HG03439 (cell line): Measurements from ENCODE around the gene TTC9B.

Source experiments
- ATAC-seq: cut with Tn5 transposase; IDR thresholded peaks from one replicate; pipeline ENCODE4 v1.9.1; 2021; ENCODE audit warnings: mild to moderate bottlenecking, moderate library complexity; ENCODE audit not compliant: unreplicated experiment

TTC9B gene

GRCh38 chr19:40217934-40218890 lies at the start of gene TTC9B:
Gene TTC9B, minus strand, starts transcription at chr19:40218384. Its CDS starts 3 bp downstream, at chr19:40218381.
- no peak for ATAC-seq

DNA sequence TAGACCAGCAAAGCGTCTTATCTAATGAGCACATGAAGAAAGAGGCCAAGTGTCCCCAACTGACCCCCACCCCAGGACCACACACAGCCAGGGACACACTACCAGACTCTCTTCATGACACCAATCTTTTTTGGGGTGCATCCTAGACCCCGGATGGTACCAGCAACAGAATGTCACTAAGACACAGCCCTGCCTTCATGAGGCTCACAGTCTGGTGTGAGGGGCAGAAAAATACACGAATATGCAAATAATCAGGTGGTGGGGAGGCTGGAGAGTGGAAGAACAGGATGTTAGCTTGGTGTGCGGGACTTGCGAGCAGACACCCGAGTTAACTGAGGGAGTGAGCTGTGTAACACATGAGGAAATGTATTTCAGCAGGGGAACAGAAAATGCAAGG lies 49.4 kb upstream of the TTC9B start:
- no peak for ATAC-seq

- no peak for ATAC-seq
Observed at GRCh38 chr19:40266912-40267600, 48.9 kb upstream of the TTC9B start.

- no peak for ATAC-seq
Observed at GRCh38 chr19:40266119-40266518, 47.9 kb upstream of the TTC9B start.

GRCh38 chr19:40265763-40266099 lies 47.5 kb upstream of the TTC9B start:
- no peak for ATAC-seq

DNA sequence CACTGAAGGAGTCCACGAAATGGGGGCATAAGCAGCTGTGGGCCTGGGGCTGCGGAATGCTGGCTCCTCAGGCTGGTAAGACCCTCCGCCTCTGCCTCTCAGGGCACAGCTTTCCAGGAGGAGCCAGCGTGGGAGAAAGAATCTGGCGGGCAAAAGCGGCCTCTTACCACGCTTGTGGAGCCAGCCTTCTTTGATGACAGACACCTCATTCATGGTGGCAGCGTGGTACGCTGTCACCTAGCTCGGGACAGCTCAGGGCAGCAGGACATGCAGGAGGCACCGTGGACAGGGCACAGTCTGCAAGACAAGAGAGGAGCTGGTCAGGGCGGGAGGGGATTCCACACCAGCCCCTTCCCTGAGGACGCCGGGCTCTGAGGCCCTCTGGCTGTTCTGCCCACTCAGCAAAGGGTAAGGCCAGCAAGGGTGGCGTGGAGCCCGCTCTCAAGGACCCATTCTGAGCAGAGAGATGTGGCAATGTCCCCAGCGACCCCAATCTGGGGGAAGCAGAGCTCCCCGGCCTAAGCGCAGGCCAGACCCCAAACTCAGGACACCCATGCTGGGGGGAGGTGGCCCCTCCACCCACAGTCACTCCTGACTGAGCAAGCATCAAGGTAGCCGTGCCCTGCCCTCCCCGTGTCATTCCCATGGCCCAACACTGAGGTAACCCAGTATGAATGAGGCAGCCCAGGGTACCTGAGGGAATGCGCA lies 47.0 kb upstream of the TTC9B start:
- no peak for ATAC-seq

GRCh38 chr19:40264314-40265054 lies 46.3 kb upstream of the TTC9B start:
- no peak for ATAC-seq

DNA sequence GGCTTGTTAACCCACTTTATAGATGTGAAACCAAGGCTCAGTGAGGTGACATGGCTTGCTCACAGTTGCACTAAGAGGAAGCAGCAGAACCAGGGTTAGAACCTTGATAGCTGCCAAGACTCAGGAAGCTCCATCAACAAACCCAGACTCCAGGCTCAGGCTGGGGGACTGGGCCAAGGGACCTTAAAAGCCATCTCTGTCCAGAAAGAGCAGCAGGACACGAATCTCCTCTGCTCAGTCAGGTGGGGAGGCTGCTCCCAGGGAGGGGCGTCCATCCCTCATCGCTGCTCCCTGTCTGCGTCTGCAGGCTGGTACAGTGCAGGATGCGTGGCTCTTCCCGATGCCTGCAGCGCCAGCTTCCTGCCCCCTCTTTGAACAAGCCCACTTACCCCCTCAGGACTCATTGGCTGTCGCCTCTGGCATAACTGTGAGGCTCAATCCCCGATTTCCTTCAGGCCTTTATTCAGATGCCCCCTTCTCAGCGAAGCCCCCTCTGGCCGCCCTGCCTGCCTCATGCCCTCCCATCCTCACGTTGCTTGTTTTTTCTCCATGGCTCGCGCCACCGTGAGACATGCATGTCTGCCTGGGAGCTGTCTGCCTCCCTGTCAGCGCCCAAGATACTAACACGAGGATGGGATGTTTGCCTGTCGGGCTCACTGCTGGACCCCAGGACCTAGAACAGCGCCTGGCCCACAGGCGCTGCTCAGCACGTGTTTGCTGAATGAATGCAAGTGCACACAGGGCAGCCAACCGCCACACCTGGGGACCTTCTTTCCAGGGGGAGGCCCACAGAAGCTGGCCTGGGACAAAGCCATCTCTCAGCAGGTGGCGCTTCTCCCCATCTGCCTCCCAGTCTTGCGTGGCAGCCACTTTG lies 45.5 kb upstream of the TTC9B start:
- ATAC-seq = no peak

DNA sequence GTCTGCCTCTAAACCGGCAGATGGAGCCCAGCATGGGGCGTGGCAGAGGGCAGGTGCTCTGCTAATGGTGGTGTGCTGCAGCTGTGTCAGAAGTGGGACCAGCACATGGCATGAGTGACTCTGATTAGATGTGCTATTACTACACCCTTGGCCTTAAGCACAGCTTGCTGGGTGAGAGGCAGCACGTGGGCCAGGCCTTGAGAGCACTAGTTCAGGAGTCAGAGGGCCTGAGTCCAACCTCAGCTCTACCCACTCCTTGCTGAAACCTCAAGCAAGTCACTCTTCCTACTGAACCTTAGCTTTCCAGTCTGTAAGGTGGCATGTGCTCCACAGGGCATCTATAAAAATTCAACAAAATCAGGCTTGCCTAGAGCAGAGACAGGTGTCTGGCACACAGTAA lies 44.2 kb upstream of the TTC9B start:
- ATAC-seq = no peak

GRCh38 chr19:40261631-40262030 lies 43.4 kb upstream of the TTC9B start:
- no peak for ATAC-seq

DNA sequence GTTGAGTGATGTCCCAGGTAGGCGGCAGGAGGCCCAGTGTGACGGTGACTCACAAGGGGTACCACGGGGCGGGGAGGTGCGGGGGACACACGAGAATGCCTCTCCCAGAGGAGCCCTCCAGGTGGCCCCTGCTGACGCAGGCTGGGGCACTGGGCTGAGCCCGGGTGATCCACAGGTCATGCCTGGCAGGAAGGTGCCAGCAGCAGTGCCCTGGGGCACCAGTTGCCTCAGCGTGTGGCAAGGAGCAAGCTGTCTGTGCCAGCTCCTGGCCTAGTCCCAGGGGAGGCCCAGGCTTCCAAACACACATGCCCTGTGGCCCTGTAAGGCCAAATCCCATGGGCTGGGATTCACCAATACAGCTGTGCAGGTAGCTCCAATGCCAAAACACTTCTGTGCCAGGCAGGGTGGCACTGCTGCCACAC lies 38.9 kb upstream of the TTC9B start:
- ATAC-seq = no peak

GRCh38 chr19:40256512-40256911 lies 38.3 kb upstream of the TTC9B start:
- no peak for ATAC-seq

DNA sequence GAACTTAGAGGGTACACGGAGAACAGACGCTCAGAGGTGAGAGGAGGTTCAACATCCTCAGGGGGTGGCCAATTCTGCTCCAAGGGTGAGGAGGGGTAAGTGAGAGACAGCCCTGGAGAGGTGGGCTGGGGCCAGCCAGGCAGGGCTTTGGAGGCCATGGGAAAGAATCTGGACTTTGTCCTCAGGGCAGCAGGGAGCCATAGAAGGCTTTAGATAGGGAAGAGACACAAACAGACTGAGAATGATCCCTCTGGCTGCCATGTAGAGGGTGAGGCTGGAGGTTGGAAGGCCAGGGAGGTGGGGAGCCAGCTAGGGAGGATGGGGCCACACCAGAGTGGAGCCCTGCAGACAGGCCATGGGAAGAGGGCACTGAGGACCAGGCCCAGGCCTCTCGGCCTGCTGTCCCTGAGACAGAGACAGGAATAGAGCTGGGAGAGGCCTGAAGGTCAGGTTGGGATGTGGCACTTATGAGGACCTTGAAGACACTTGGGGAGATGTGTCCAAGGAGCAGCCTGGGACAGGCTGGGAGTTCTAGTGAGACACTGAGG lies 37.5 kb upstream of the TTC9B start:
- ATAC-seq = no peak

DNA sequence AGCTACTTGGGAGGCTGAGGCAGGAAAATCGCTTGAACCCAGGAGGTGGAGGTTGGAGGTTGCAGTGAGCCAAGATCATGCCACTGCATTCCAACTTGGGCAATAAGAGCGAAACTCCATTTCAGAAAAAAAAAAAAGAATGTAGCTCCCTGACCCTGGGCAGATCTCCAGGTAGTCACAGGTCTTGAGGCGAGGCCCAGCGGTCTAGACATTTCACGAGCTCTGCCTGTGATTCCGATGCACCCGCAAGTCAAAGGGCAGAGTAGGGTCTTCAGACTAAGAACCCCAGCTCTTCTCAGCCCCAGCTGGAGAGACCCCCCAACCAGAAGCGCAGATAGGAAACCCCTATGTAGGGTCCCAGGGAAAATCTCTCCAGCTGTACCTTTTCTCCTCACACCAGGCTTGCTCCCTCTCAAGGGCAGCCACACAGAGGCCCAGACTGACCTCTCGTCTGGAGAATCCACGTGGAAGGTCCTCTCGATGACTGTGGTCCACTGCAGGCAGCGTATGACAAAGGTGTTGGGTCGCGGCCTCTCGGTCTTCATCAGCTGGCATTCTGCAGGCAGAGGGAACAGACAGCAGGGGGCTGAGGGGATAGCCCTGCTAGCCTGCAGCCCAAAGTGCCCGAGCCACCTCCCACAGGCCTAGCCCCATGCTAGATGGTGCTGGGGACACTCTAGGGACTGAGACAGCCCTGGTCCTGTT lies 36.7 kb upstream of the TTC9B start:
- ATAC-seq = no peak

DNA sequence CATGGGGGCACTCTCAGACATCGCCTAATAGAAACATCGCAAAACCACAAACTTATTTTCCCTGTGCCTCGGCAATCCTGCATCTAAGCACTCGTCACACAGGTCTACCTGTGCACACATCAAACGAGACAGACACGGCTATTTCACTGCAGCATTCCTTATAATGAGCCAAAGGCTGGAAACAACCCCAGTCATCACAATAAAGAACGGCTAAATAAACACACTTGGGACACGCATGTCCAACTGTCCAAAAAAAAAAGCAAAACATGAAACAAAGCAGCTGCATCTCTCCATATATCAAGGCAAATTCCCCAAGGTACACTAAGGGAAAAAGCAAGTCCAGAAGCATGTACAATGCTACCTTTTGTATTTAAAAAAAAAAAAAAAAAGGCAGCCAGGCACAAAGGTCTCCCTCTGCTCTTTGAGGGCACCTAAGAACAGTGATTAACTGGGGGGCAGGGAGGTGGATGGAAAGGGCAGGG lies 35.5 kb upstream of the TTC9B start:
- no peak for ATAC-seq

- no peak for ATAC-seq
Observed at GRCh38 chr19:40252395-40252794, 34.2 kb upstream of the TTC9B start.

DNA sequence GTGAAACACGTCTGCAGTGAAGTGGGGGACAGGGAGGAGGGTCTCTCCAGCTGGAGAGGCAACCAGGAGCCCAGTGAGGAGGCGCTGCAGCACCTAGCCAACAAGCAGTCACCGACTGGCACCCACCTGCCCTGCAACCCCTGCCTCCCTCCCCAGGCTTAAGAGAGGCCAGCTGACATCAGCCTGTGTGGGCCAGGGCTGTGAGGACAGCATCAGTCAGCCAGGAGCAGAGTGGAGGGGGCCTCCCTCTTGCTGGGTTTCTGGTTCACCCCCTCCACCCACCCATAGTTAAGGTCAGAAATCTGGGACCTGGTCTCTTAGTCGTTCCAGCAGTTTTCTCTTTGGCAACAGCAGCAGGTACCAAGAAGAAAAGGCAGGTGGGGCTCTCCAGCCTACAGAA lies 33.8 kb upstream of the TTC9B start:
- no peak for ATAC-seq

GRCh38 chr19:40251244-40251643 lies 33.1 kb upstream of the TTC9B start:
- no peak for ATAC-seq

DNA sequence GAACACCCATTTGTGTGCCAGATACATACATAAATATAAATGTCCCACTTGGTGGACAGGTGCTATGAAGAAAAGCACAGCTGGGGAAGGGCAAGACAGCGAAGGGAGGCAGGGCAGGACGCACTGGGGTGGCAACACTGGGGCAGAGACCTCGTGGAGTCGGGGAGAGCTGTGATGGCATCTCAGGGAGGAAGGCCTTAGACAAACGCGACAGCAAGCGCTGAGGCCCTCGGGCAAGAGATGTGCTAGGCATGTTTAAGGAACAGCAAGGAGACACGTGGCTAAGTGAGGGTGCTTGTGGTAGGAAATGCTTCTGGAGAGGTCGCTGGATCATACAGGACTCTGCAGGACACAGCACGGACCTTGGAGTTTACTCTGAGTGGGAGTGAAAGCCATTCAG lies 31.6 kb upstream of the TTC9B start:
- no peak for ATAC-seq
